Loucy (cell line): Measurements from ENCODE around the gene DLG2.

Experiments used
- H2AFZ ChIP-seq: fragments of 200-600 bp; sonication (generic); 2 replicates; pipeline ENCODE4 v1.6.0; 2016; ENCODE audit warnings: antibody characterized with exemption, mild to moderate bottlenecking, low read length, moderate library complexity
- H3F3A ChIP-seq: fragments of 200-600 bp; 2 replicates; pipeline ENCODE4 v1.6.0; 2016; ENCODE audit warnings: antibody characterized with exemption, low read depth, mild to moderate bottlenecking
- H3K27me3 ChIP-seq: fragments of 200-600 bp; sonication (generic); 2 replicates; pipeline ENCODE4 v1.6.1; 2014; ENCODE audit warnings: low read length, mild to moderate bottlenecking; ENCODE audit not compliant: insufficient read depth, poor library complexity, severe bottlenecking
- H3K36me3 ChIP-seq: fragments of 200-600 bp; sonication (generic); 2 replicates; pipeline ENCODE4 v1.6.1; 2016; ENCODE audit warnings: low read length; ENCODE audit not compliant: insufficient read depth
- H3K4me1 ChIP-seq: fragments of 200-600 bp; sonication (generic); 2 replicates; pipeline ENCODE4 v1.5.1; 2014; ENCODE audit warnings: low read length, mild to moderate bottlenecking; ENCODE audit not compliant: insufficient read depth, poor library complexity, severe bottlenecking
- H3K4me2 ChIP-seq: fragments of 200-600 bp; sonication (generic); 2 replicates; pipeline ENCODE4 v1.6.0; 2014; ENCODE audit warnings: antibody characterized with exemption, low read length, low read depth, mild to moderate bottlenecking; ENCODE audit not compliant: poor library complexity, severe bottlenecking
- H3K4me3 ChIP-seq: fragments of 200-600 bp; sonication (generic); 2 replicates; pipeline ENCODE4 v1.5.1; 2014; ENCODE audit warnings: low read length, mild to moderate bottlenecking, mixed read lengths; ENCODE audit not compliant: poor library complexity, severe bottlenecking
- H3K79me2 ChIP-seq: fragments of 200-600 bp; sonication (generic); 2 replicates; pipeline ENCODE4 v1.6.1; 2014; ENCODE audit warnings: low read length; ENCODE audit not compliant: insufficient read depth
- H3K9ac ChIP-seq: fragments of 200-600 bp; sonication (generic); 2 replicates; pipeline ENCODE4 v1.6.0; 2014; ENCODE audit warnings: mild to moderate bottlenecking, low read depth, low read length, moderate library complexity; ENCODE audit not compliant: poor library complexity, severe bottlenecking
- H3K9me2 ChIP-seq: fragments of 200-600 bp; sonication (generic); replicated peaks from 2 replicates; pipeline ENCODE4 v1.6.1; 2016; ENCODE audit warnings: low read depth, low read length, mixed read lengths
- H3K9me3 ChIP-seq: fragments of 200-600 bp; sonication (generic); 2 replicates; pipeline ENCODE4 v1.6.1; 2014; ENCODE audit warnings: mild to moderate bottlenecking, antibody characterized with exemption, low read length, low read depth; ENCODE audit not compliant: insufficient read depth
- H4K20me1 ChIP-seq: fragments of 200-600 bp; sonication (generic); 2 replicates; pipeline ENCODE4 v1.6.0; 2014; ENCODE audit warnings: antibody characterized with exemption, low read length, mild to moderate bottlenecking; ENCODE audit not compliant: insufficient read depth, poor library complexity, severe bottlenecking
- CTCF ChIP-seq: fragments of 200-600 bp; sonication (generic); conservative IDR thresholded peaks from 2 replicates; pipeline ENCODE4 v1.5.1; 2014; ENCODE audit warnings: mild to moderate bottlenecking, antibody characterized with exemption, low read length
- EZH2phosphoT487 ChIP-seq: fragments of 200-600 bp; IDR thresholded peaks from 2 replicates; pipeline ENCODE4 v1.6.1; 2018; ENCODE audit warnings: antibody characterized with exemption, mild to moderate bottlenecking, moderate library complexity, borderline replicate concordance

Gene DLG2

GRCh38 chr11:85257837-85258236 is 369.3 kb downstream of the DLG2 start:
- TF ChIP-seq CTCF (no peak), EZH2phosphoT487 (no peak)
- Histone ChIP-seq H3F3A (no peaks in the 10 kb centered on the region), H3K79me2 (no peaks in the 10 kb centered on the region), H3K4me3 (no peak overlapping the region), H3K9me2 (no peaks in the 10 kb centered on the region), H4K20me1 (no peaks in the 10 kb centered on the region), H3K4me2 (no peak overlapping the region), H2AFZ (no peak overlapping the region), H3K9me3 (no peaks in the 10 kb centered on the region), H3K27me3 (no peaks in the 10 kb centered on the region), H3K9ac (no peak overlapping the region), H3K4me1 (no peaks in the 10 kb centered on the region), H3K36me3 (no peaks in the 10 kb centered on the region)

GRCh38 chr11:85256433-85256832 is 370.7 kb downstream of the DLG2 start:
- no peaks in the 10 kb centered on the region for H3K79me2 ChIP-seq
- no peaks in the 10 kb centered on the region for H4K20me1 ChIP-seq
- H3K9me3 ChIP-seq = no peaks in the 10 kb centered on the region
- no peaks in the 10 kb centered on the region for H3K9me2 ChIP-seq
- H3F3A ChIP-seq = no peaks in the 10 kb centered on the region
- no peak for TF ChIP-seq CTCF
- no peak for TF ChIP-seq EZH2phosphoT487
- no peak overlapping the region for H3K4me3 ChIP-seq
- H3K27me3 ChIP-seq = no peaks in the 10 kb centered on the region
- no peak overlapping the region for H2AFZ ChIP-seq
- no peak overlapping the region for H3K4me2 ChIP-seq
- H3K36me3 ChIP-seq = no peaks in the 10 kb centered on the region
- no peaks in the 10 kb centered on the region for H3K4me1 ChIP-seq
- no peak overlapping the region for H3K9ac ChIP-seq

GRCh38 chr11:85249482-85249881 is 377.7 kb downstream of the DLG2 start:
- H3K36me3 ChIP-seq = no peaks in the 10 kb centered on the region
- no peak overlapping the region for H3K4me2 ChIP-seq
- no peaks in the 10 kb centered on the region for H3K9me2 ChIP-seq
- no peak overlapping the region for H3K4me3 ChIP-seq
- TF ChIP-seq CTCF = no peak
- no peaks in the 10 kb centered on the region for H3F3A ChIP-seq
- no peaks in the 10 kb centered on the region for H3K27me3 ChIP-seq
- no peaks in the 10 kb centered on the region for H4K20me1 ChIP-seq
- H3K9me3 ChIP-seq = no peaks in the 10 kb centered on the region
- H3K4me1 ChIP-seq = no peaks in the 10 kb centered on the region
- H3K9ac ChIP-seq = no peak overlapping the region
- H2AFZ ChIP-seq = no peak overlapping the region
- H3K79me2 ChIP-seq = no peaks in the 10 kb centered on the region
